Measurements from ENCODE around the gene EDEM2. TPM values are rescaled to one million over a fixed set of nuclear protein-coding genes. Genes with fewer than 3 reads are reported as not detected.
"Not testable (repeated sequence)": the region's sequence is repeated elsewhere in the genome, so short reads cannot be mapped to it uniquely, and the experiment has no call there.

The EDEM2 gene
- total RNA-seq, 4 donors from 2014 or later = 23.0 to 55.9 (median 30.4) TPM

DNA sequence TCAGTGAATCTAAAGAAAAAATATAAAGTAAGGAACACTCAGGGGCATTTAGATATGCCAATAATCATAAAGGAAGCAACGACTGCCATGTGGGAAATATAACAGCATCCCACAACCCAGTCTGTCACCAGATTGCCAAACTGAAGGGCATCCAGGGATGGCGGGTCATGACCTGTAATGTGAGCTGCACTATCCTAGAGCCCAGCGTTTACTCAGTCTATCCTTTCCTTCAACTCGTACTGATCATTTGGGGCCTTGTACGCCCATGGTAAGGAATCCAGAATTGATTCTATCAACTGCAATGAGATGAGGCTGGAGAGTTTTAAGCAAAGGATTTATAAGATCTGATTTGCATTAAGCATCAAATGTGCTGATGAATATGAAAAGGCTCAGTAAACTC is 59.8 kb downstream of the EDEM2 start:
- Histone ChIP-seq H3K4me1 (peaks cover 22 to 56% (median 29%) of the 10 kb centered on the region in 4 donors), H3K36me3 (peaks cover 0 to 5% (median 0%) of the 10 kb centered on the region in 4 donors), H3K4me3 (no peak overlapping the region), H3K27me3 (no peaks in the 10 kb centered on the region), H3K27ac (no peak overlapping the region), H3K9me3 (no peaks in the 10 kb centered on the region)
- in situ Hi-C loops (cut with MboI; ENCODE audit: low pct_ligation_motif_present in 1 of 4, low pct_unique_long_range_greater_than_20kb in 1 of 4, low sequenced_read_pairs in 3 of 4) (loop anchor here in 3 of 4 donors (25.0 kb wide), 2 partner anchors 225 to 250 kb away; partner anchors contain the start of genes GGT7 (in 2 of the 3) and NCOA6 (in 1 of the 3)), intact Hi-C loops (cut with DNase I; ENCODE audit: low total_unique reads) (no loop called here)
- WGBS, 2 donors (ENCODE audit: low coverage in 1 of 2) = 92 to 93% methylated on average over 2 to 5 of the region's 5 CpGs
- no peak for DNase-seq
- TF ChIP-seq, protein P1, sequence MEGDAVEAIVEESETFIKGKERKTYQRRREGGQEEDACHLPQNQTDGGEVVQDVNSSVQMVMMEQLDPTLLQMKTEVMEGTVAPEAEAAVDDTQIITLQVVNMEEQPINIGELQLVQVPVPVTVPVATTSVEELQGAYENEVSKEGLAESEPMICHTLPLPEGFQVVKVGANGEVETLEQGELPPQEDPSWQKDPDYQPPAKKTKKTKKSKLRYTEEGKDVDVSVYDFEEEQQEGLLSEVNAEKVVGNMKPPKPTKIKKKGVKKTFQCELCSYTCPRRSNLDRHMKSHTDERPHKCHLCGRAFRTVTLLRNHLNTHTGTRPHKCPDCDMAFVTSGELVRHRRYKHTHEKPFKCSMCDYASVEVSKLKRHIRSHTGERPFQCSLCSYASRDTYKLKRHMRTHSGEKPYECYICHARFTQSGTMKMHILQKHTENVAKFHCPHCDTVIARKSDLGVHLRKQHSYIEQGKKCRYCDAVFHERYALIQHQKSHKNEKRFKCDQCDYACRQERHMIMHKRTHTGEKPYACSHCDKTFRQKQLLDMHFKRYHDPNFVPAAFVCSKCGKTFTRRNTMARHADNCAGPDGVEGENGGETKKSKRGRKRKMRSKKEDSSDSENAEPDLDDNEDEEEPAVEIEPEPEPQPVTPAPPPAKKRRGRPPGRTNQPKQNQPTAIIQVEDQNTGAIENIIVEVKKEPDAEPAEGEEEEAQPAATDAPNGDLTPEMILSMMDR (IDR thresholded peaks at IDR 0.05) = no peak
- TF ChIP-seq POLR2A (IDR thresholded peaks at IDR 0.05) (no peak), EP300 (IDR thresholded peaks at IDR 0.05; ENCODE audit: low read depth) (no peak), POLR2AphosphoS5 (IDR thresholded peaks at IDR 0.05) (no peak)

DNA sequence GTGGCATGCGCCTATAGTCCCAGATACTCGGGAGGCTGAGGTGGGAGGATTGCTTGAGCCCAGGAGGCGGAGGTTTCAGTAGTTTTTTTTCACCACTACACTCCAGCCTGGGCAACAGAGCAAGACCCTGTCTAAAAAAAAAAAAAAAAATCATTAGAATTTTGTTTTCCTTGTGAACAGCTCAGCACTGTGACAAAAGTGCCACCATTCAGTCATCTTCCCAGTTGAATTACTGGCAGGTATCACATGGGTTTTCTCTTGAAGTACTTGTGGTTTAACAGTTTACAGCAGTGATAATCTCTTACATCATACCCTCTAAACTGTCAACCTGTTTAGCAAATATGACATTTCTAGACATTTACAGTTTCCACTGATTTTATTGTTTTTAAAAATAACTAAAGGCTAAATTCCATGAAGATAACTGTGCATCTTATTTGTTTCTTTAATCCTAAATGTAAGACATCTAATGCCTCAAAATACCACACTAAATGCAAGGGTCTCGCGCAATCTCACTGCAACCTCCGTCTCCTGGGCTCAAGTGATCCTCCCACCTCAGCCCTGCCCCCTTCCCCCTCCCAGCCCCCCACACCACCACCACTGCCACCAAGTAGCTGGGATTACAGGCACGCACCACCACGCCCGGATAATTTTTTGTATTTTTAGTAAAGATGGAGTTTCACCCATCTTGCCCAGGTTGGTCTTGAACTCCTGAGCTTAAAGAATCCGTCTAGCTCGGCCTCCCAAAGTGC is 61.5 kb downstream of the EDEM2 start:
- DNase-seq = no peak
- Histone ChIP-seq H3K4me3 (no peak overlapping the region), H3K27ac (no peak overlapping the region), H3K27me3 (no peaks in the 10 kb centered on the region), H3K9me3 (no peaks in the 10 kb centered on the region), H3K36me3 (peaks cover 0 to 5% (median 0%) of the 10 kb centered on the region in 4 donors), H3K4me1 (peaks cover 13 to 58% (median 23%) of the 10 kb centered on the region in 4 donors)
- intact Hi-C loops (cut with DNase I; ENCODE audit: low total_unique reads) (no loop called here), in situ Hi-C loops (cut with MboI; ENCODE audit: low pct_ligation_motif_present in 1 of 4, low pct_unique_long_range_greater_than_20kb in 1 of 4, low sequenced_read_pairs in 3 of 4) (loop anchor here in 3 of 4 donors (25.0 kb wide), 2 partner anchors 223 to 248 kb away; partner anchors contain the start of genes GGT7 (in 2 of the 3) and NCOA6 (in 1 of the 3))
- WGBS, 2 donors (ENCODE audit: low coverage in 1 of 2) = 88 to 93% methylated on average over 5 to 11 of the region's 11 CpGs
- TF ChIP-seq EP300 (IDR thresholded peaks at IDR 0.05; ENCODE audit: low read depth) (no peak), POLR2AphosphoS5 (IDR thresholded peaks at IDR 0.05) (no peak), POLR2A (IDR thresholded peaks at IDR 0.05) (no peak)
- TF ChIP-seq, protein P1 (IDR thresholded peaks at IDR 0.05) = no peak

DNA sequence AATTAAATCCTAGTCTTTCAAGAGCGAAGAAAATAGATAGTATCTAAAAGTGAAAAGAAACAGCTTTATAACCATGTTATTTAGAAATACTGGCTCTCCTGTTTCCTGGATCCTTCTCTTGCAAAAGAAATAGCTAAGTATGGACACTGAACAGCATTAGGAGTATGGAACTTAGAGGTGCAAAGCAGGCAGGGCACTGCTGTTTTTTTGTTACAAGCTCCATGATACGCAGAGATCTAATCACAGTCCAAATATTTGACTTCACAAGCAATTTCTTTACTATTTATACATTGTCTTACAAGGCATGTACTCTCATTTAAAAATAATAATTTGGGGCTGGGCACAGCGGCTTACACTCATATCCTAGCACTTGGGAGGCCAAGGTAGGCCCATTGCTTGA is 62.1 kb downstream of the EDEM2 start:
- no peak for TF ChIP-seq POLR2AphosphoS5 (IDR thresholded peaks at IDR 0.05)
- TF ChIP-seq POLR2A (IDR thresholded peaks at IDR 0.05) = no peak
- TF ChIP-seq, protein P1 (IDR thresholded peaks at IDR 0.05) = no peak
- no peak for TF ChIP-seq EP300 (IDR thresholded peaks at IDR 0.05; ENCODE audit: low read depth)
- intact Hi-C loops (cut with DNase I; ENCODE audit: low total_unique reads) = no loop called here
- in situ Hi-C loops (cut with MboI; ENCODE audit: low pct_ligation_motif_present in 1 of 4, low pct_unique_long_range_greater_than_20kb in 1 of 4, low sequenced_read_pairs in 3 of 4) = loop anchor here in 3 of 4 donors (25.0 kb wide), 2 partner anchors 223 to 248 kb away; partner anchors contain the start of genes GGT7 (in 2 of the 3) and NCOA6 (in 1 of the 3)
- no peaks in the 10 kb centered on the region for H3K27me3 ChIP-seq
- peaks cover 8 to 58% (median 22%) of the 10 kb centered on the region in 4 donors for H3K4me1 ChIP-seq
- no peaks in the 10 kb centered on the region for H3K9me3 ChIP-seq
- no peak for DNase-seq
- WGBS, 2 donors (ENCODE audit: low coverage in 1 of 2) = 82 to 90% methylated on average over 3 of the region's 3 CpGs
- peaks cover 0 to 5% (median 0%) of the 10 kb centered on the region in 4 donors for H3K36me3 ChIP-seq
- H3K27ac ChIP-seq = no peak overlapping the region
- H3K4me3 ChIP-seq = no peak overlapping the region

DNA sequence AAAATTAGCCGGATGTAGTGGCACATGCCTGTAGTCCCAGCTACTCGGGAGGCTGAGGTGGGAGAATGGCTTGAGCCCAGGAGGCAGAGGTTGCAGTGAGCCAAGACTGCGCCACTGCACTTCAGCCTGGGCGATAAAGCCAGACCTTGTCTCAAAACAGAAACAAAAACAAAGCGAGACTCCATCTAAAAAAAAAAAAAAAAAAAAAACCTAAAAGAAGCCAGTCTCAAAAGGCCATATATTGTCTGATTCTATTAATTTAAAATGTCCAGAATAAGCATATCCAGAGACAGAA is 66.8 kb downstream of the EDEM2 start:
- intact Hi-C loops (cut with DNase I; ENCODE audit: low total_unique reads); DNase-seq; H3K9me3 ChIP-seq; H3K4me3 ChIP-seq; H3K27ac ChIP-seq; H3K27me3 ChIP-seq: not testable (repeated sequence)
- Histone ChIP-seq H3K36me3 (peaks cover 0 to 23% (median 9%) of the 10 kb centered on the region in 4 donors), H3K4me1 (peaks cover 0 to 36% (median 13%) of the 10 kb centered on the region in 4 donors)
- WGBS, 2 donors (ENCODE audit: low coverage in 1 of 2) = 86 to 100% methylated on average over 1 to 5 of the region's 5 CpGs
- in situ Hi-C loops (cut with MboI; ENCODE audit: low pct_ligation_motif_present in 1 of 4, low pct_unique_long_range_greater_than_20kb in 1 of 4, low sequenced_read_pairs in 3 of 4) = loop anchor here in 3 of 4 donors (25.0 kb wide), 2 partner anchors 218 to 243 kb away; partner anchors contain the start of genes GGT7 (in 2 of the 3) and NCOA6 (in 1 of the 3)
